Panc1 (cell line): ENCODE data around the gene MYPN. TPM values are rescaled to one million over a fixed set of nuclear protein-coding genes. Genes with fewer than 3 reads are reported as not detected.
A peak's percentile ranks its signal among the peaks of the same experiment; 100 is the strongest.

Source experiments
- ATAC-seq: fragments of 200-7000 bp; cut with Tn5 transposase; 2 replicates; pipeline ENCODE4 v1.9.1; 2020; ENCODE audit warnings: mild to moderate bottlenecking, moderate library complexity
- BruUV-seq: library from RNA; stranded (reverse); fragments of 400-500 nt; replicated peaks from 2 replicates; lab custom pipeline; 2021; lab: Mats Ljungman, UMichigan
- CTCF ChIA-PET: fragments of 300-600 bp; sonication (Branson Sonifier 250); formaldehyde crosslinking; loops from one replicate; lab custom pipeline; 2022; ENCODE audit warnings: antibody characterized with exemption; lab: Charles Lee
- POLR2A ChIA-PET: fragments of 300-600 bp; sonication (Branson Sonifier 250); formaldehyde crosslinking; loops from one replicate; lab custom pipeline; 2022; ENCODE audit warnings: antibody characterized with exemption; lab: Charles Lee
- DNase-seq: peaks from one replicate; pipeline ENCODE4 v3.0.0-alpha.2; 2010; ENCODE audit warnings: low read depth, low spot score
- H3K27ac ChIP-seq: 2 replicates; pipeline ENCODE4 v1.5.1; 2011; ENCODE audit warnings: mild to moderate bottlenecking, low read length, inconsistent platforms
- H3K27me3 ChIP-seq: fragments of 200-500 bp; sonication (Bioruptor generic); 2 replicates; pipeline ENCODE4 v1.6.0; 2014; ENCODE audit warnings: low read length, inconsistent platforms; ENCODE audit not compliant: control insufficient read depth, insufficient read depth
- H3K36me3 ChIP-seq: fragments of 200-500 bp; sonication (Bioruptor generic); 2 replicates; pipeline ENCODE4 v1.5.1; 2014; ENCODE audit warnings: inconsistent platforms, mild to moderate bottlenecking, low read length, moderate library complexity; ENCODE audit not compliant: control insufficient read depth, insufficient read depth
- H3K4me1 ChIP-seq: 2 replicates; pipeline ENCODE4 v1.5.1; 2011; ENCODE audit warnings: inconsistent platforms, mild to moderate bottlenecking, low read length, moderate library complexity; ENCODE audit not compliant: control insufficient read depth, insufficient read depth
- H3K4me3 ChIP-seq, 2 experiments: 2 replicates each; pipeline ENCODE4 v1.5.1; 2011 to 2012; ENCODE audit warnings: low read depth in 2 of 2, low read length in 2 of 2, mild to moderate bottlenecking in 2 of 2, inconsistent platforms in 1 of 2, moderate library complexity in 1 of 2
- H3K9me3 ChIP-seq: fragments of 200-500 bp; sonication (Bioruptor generic); 2 replicates; pipeline ENCODE4 v1.5.1; 2014; ENCODE audit warnings: low read depth, mild to moderate bottlenecking, inconsistent platforms, low read length, moderate library complexity; ENCODE audit not compliant: control insufficient read depth, insufficient read depth
- POLR2AphosphoS5 ChIP-seq: IDR thresholded peaks from 2 replicates; pipeline ENCODE4 v1.6.1; 2012; ENCODE audit warnings: mild to moderate bottlenecking, low read depth, low read length, moderate library complexity
- SIN3A ChIP-seq: IDR thresholded peaks from 2 replicates; pipeline ENCODE4 v1.6.1; 2012; ENCODE audit warnings: low read depth, mild to moderate bottlenecking, low read length, moderate library complexity, borderline replicate concordance; ENCODE audit not compliant: insufficient read depth
- TCF7L2 ChIP-seq: IDR thresholded peaks from 2 replicates; pipeline ENCODE4 v1.6.1; 2011; ENCODE audit warnings: mild to moderate bottlenecking, low read depth, low read length, inconsistent platforms
- in situ Hi-C: cut with HindIII; loops from 2 replicates; pipeline ENCODE4 v1.10.0; 2016; ENCODE audit warnings: low sequenced_read_pairs, low pct_unique_long_range_greater_than_20kb
- intact Hi-C: fragments of 100-400 bp; cut with micrococcal nuclease; formaldehyde crosslinking; loops from one replicate; pipeline ENCODE4 v1.10.0; 2022; ENCODE audit not compliant: unreplicated experiment
- total RNA-seq: library from RNA; stranded (reverse); gene quantifications from one replicate; pipeline ENCODE4 v1.2.1, GENCODE V29; 2021; ENCODE audit not compliant: unreplicated experiment
- TF ChIP-seq, protein P1 (sequence below): fragments of 450-650 bp; IDR thresholded peaks from 2 replicates; pipeline ENCODE4 v1.5.1; 2017; ENCODE audit warnings: mild to moderate bottlenecking
- TF ChIP-seq, protein P2 (sequence below), 2 experiments: IDR thresholded peaks; 2 replicates each; pipeline ENCODE4 v1.6.1; 2011 to 2012; ENCODE audit warnings: low read depth in 2 of 2, control low read depth in 1 of 2, low read length in 1 of 2, mild to moderate bottlenecking in 1 of 2, moderate library complexity in 1 of 2; ENCODE audit not compliant: insufficient read depth in 1 of 2

MYPN gene
- total RNA-seq, 1 experiment from 2014 or later: 39.1 TPM

DNA sequence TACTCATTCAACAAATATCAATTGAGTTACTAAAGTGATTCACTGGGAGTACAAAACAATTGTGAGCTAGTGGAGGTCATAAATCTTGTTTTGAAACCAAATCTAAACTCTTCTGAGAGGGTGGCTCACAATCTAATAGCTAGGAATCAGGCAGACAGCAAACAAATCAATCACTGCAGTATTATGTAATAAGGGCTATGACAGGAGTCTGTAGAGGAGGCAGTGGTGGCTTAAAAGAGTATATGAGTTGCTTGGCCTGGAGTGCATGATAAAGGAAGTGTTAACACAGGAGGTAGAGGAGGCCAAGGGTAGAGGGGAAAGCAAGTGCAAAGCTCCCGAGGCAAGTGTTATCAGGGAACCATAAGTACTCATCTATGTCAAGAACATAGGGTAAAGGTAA, 16.5 kb downstream of the MYPN start:
- H3K4me3 ChIP-seq: no peak overlapping the region
- H3K4me1 ChIP-seq: peaks cover 45% of the 10 kb centered on the region
- ChIA-PET POLR2A (no interaction called here), CTCF (no interaction called here)
- BruUV-seq: TSS peak; percentile 17
- no peaks in the 10 kb centered on the region for H3K27me3 ChIP-seq
- H3K36me3 ChIP-seq: peaks cover 2% of the 10 kb centered on the region; the same call in 1 of the 2 replicates
- ATAC-seq (peak; percentile 33; the same call in 1 of the 2 replicates), DNase-seq (no peak)
- intact Hi-C loops (no loop called here), in situ Hi-C loops (no loop called here)
- H3K27ac ChIP-seq: peak overlapping the region; percentile 66
- TF ChIP-seq SIN3A (no peak), POLR2AphosphoS5 (no peak), TCF7L2 (no peak)
- TF ChIP-seq, protein P1, sequence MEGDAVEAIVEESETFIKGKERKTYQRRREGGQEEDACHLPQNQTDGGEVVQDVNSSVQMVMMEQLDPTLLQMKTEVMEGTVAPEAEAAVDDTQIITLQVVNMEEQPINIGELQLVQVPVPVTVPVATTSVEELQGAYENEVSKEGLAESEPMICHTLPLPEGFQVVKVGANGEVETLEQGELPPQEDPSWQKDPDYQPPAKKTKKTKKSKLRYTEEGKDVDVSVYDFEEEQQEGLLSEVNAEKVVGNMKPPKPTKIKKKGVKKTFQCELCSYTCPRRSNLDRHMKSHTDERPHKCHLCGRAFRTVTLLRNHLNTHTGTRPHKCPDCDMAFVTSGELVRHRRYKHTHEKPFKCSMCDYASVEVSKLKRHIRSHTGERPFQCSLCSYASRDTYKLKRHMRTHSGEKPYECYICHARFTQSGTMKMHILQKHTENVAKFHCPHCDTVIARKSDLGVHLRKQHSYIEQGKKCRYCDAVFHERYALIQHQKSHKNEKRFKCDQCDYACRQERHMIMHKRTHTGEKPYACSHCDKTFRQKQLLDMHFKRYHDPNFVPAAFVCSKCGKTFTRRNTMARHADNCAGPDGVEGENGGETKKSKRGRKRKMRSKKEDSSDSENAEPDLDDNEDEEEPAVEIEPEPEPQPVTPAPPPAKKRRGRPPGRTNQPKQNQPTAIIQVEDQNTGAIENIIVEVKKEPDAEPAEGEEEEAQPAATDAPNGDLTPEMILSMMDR: no peak
- TF ChIP-seq, protein P2, sequence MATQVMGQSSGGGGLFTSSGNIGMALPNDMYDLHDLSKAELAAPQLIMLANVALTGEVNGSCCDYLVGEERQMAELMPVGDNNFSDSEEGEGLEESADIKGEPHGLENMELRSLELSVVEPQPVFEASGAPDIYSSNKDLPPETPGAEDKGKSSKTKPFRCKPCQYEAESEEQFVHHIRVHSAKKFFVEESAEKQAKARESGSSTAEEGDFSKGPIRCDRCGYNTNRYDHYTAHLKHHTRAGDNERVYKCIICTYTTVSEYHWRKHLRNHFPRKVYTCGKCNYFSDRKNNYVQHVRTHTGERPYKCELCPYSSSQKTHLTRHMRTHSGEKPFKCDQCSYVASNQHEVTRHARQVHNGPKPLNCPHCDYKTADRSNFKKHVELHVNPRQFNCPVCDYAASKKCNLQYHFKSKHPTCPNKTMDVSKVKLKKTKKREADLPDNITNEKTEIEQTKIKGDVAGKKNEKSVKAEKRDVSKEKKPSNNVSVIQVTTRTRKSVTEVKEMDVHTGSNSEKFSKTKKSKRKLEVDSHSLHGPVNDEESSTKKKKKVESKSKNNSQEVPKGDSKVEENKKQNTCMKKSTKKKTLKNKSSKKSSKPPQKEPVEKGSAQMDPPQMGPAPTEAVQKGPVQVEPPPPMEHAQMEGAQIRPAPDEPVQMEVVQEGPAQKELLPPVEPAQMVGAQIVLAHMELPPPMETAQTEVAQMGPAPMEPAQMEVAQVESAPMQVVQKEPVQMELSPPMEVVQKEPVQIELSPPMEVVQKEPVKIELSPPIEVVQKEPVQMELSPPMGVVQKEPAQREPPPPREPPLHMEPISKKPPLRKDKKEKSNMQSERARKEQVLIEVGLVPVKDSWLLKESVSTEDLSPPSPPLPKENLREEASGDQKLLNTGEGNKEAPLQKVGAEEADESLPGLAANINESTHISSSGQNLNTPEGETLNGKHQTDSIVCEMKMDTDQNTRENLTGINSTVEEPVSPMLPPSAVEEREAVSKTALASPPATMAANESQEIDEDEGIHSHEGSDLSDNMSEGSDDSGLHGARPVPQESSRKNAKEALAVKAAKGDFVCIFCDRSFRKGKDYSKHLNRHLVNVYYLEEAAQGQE (IDR thresholded peaks at IDR 0.05; ENCODE audit: insufficient read depth in 1 of 2, low read depth in 2 of 2, low read length in 1 of 2): no peak
- no peaks in the 10 kb centered on the region for H3K9me3 ChIP-seq

DNA sequence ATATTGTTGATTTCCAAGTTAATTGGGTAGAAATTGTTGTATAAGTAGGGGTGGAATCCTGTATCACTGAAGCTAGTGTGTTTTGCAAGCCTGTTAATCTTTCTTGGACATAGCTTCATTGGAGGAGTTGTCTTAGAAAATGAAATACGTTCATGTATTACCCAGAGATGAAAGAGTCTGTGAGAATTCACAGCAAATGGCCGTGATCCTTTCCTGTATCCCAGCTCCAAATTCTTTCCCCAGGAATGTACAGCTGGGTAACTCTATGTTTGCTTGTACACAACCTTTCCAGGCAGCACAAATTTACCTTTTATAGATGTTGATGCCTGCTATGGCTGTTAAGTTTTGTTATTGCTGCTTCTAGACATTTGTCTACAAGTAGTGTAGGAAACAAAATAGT, 18.7 kb downstream of the MYPN start:
- H3K9me3 ChIP-seq: no peaks in the 10 kb centered on the region; the same call in 1 of the 2 replicates
- peaks cover 48% of the 10 kb centered on the region for H3K4me1 ChIP-seq
- ChIA-PET CTCF (interaction anchor here (0.6 kb wide), 1 partner anchor 356 kb away, joined by 3 read pairs; no protein-coding TSS in a partner anchor), POLR2A (no interaction called here)
- H3K27ac ChIP-seq: peak overlapping the region; percentile 94
- H3K27me3 ChIP-seq: no peaks in the 10 kb centered on the region
- in situ Hi-C loops: no loop called here
- intact Hi-C loops: no loop called here
- peaks cover 2% of the 10 kb centered on the region; the same call in 1 of the 2 replicates for H3K36me3 ChIP-seq
- H3K4me3 ChIP-seq: no peak overlapping the region
- ATAC-seq (0 out of 2 replicates have a peak, but pooled peaks have one; percentile 36), DNase-seq (no peak)
- no TSS peak for BruUV-seq
- TF ChIP-seq, protein P2 (IDR thresholded peaks at IDR 0.05; ENCODE audit: insufficient read depth in 1 of 2, low read depth in 2 of 2, low read length in 1 of 2): no peak
- TF ChIP-seq POLR2AphosphoS5 (no peak), TCF7L2 (peak; percentile 77), SIN3A (no peak)
- TF ChIP-seq, protein P1: no peak
